HTR-8/SVneo (cell line): ENCODE measurements around the gene YWHAH.

Experiments
- DNase-seq: peaks from one replicate; pipeline ENCODE4 v3.0.0; 2011; ENCODE audit warnings: low spot score, mixed read lengths; ENCODE audit not compliant: insufficient read length
- FAIRE-seq: peaks from 2 replicates; lab custom pipeline; 2011; peaks lifted over from hg19 to GRCh38; lab: Jason Lieb, UNC

Gene YWHAH

GRCh38 chr22:31945971-31946680, 1.8 kb downstream of the YWHAH start:
- no peak for FAIRE-seq

GRCh38 chr22:31947296-31947695, 3.0 kb downstream of the YWHAH start:
- FAIRE-seq: no peak
- no peak for DNase-seq

More at GRCh38 chr22:31945971-31946680, 1.8 kb downstream of the YWHAH start:
- DNase-seq: no peak

GRCh38 chr22:31948002-31948401, 3.7 kb downstream of the YWHAH start:
- DNase-seq (no peak), FAIRE-seq (no peak)

GRCh38 chr22:31950226-31950625, 5.9 kb downstream of the YWHAH start:
- FAIRE-seq: no peak
- DNase-seq: no peak

- FAIRE-seq (no peak), DNase-seq (no peak)
Observed at GRCh38 chr22:31951194-31952093, 7.1 kb downstream of the YWHAH start.

- DNase-seq: no peak
- FAIRE-seq: no peak
Observed at GRCh38 chr22:31952094-31952401, 7.7 kb downstream of the YWHAH start.

GRCh38 chr22:31952472-31952871, 8.1 kb downstream of the YWHAH start:
- DNase-seq: no peak
- FAIRE-seq: no peak

- DNase-seq (no peak), FAIRE-seq (no peak)
Observed at GRCh38 chr22:31953261-31953660, 8.9 kb downstream of the YWHAH start.

GRCh38 chr22:31954535-31955523, 10.5 kb downstream of the YWHAH start:
- FAIRE-seq (no peak), DNase-seq (no peak)

- FAIRE-seq: no peak
- no peak for DNase-seq
Observed at GRCh38 chr22:31956360-31956759, 12.0 kb downstream of the YWHAH start.

GRCh38 chr22:31957970-31958594, 13.7 kb downstream of the YWHAH start:
- DNase-seq (no peak), FAIRE-seq (no peak)

GRCh38 chr22:31958625-31959239, 14.4 kb downstream of the YWHAH start:
- no peak for DNase-seq

GRCh38 chr22:31960767-31961166, 16.4 kb downstream of the YWHAH start:
- DNase-seq (no peak), FAIRE-seq (no peak)

More at GRCh38 chr22:31958625-31959239, 14.4 kb downstream of the YWHAH start:
- no peak for FAIRE-seq

- FAIRE-seq: no peak
- DNase-seq: no peak
Observed at GRCh38 chr22:31962387-31963125, 18.2 kb downstream of the YWHAH start.

- FAIRE-seq (no peak), DNase-seq (no peak)
Observed at GRCh38 chr22:31968022-31968421, 23.7 kb downstream of the YWHAH start.

GRCh38 chr22:31969789-31970489, 25.6 kb downstream of the YWHAH start:
- FAIRE-seq (no peak), DNase-seq (peak; percentile 72)

GRCh38 chr22:31970490-31971444, 26.4 kb downstream of the YWHAH start:
- FAIRE-seq (no peak), DNase-seq (peak; percentile 89)
